GM12892 (cell line): ENCODE data around the gene NAE1.

Source experiments
- DNase-seq: peaks from one replicate; pipeline ENCODE4 v3.0.0; 2011; ENCODE audit not compliant: insufficient read length
- FAIRE-seq: peaks from 2 replicates; lab custom pipeline; 2011; peaks lifted over from hg19 to GRCh38; lab: Jason Lieb, UNC
- POLR2A ChIP-seq: IDR thresholded peaks from 2 replicates; pipeline ENCODE4 v1.6.1; 2011; ENCODE audit warnings: low read depth, low read length, control low read depth
- POLR2AphosphoS5 ChIP-seq: IDR thresholded peaks from 2 replicates; pipeline ENCODE4 v1.6.1; 2011; ENCODE audit warnings: low read depth, low read length, control low read depth
- TAF1 ChIP-seq: IDR thresholded peaks from 2 replicates; pipeline ENCODE4 v1.6.1; 2011; ENCODE audit warnings: low read depth, mild to moderate bottlenecking, control low read depth, low read length, borderline replicate concordance

NAE1 gene

GRCh38 chr16:66859397-66860068 lies 28.8 kb upstream of the NAE1 start:
- DNase-seq = no peak
- TF ChIP-seq POLR2AphosphoS5 = no peak
- TF ChIP-seq TAF1 = no peak
- no peak for TF ChIP-seq POLR2A
- FAIRE-seq = no peak

DNA sequence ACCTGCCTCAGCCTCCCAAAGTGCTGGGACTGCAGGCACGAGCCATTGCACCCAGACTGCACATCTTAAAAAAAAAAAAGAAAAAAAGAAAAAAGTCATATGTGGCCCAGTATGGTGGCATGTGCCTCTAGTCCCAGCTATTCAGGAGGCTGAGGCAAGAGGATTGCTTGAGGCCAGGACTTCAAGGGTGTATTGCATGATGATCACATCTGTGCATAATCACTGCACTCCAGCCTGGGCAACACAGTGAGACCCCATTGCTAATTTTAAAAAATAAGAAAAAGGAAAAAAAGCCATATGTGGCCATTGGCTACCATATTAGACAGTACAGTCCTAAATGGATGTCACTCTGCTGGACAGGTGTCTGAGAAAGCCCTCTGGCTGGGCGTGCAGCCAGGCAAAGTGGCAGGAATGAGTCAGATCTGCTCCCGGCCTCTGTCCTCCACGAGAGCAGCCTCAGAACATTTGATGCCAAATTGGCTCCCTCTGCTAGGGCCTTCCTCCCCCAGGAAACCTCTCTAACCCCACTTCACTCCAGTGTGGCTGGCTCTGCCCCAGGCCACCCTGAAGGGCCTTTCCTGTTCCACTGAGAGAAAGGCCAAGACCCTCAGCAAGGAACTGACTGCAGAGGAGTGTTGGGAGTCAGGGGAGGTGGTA lies 28.1 kb upstream of the NAE1 start:
- no peak for DNase-seq
- peak; percentile 38 for FAIRE-seq
- TF ChIP-seq POLR2A (no peak), POLR2AphosphoS5 (no peak), TAF1 (no peak)

DNA sequence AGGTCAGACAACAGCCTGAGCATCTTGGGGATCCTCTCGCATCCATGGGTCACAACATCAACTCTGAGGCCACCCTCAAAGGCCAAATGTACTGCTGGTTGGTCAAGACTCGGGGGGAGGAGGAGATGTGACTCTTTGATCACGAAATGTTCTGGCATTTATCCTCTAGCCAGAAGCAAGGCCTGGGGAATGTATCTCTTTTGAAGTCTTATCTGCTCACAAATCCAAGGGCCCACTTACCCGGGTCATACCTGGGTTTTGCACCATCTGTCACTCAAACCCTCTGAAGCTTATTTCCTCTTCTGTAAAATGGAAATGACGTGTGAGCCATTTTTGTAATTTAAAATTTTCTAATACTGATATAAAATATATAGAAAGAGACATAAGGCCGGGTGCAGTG lies 26.7 kb upstream of the NAE1 start:
- DNase-seq (no peak), FAIRE-seq (no peak)
- TF ChIP-seq POLR2A (no peak), POLR2AphosphoS5 (no peak), TAF1 (no peak)

DNA sequence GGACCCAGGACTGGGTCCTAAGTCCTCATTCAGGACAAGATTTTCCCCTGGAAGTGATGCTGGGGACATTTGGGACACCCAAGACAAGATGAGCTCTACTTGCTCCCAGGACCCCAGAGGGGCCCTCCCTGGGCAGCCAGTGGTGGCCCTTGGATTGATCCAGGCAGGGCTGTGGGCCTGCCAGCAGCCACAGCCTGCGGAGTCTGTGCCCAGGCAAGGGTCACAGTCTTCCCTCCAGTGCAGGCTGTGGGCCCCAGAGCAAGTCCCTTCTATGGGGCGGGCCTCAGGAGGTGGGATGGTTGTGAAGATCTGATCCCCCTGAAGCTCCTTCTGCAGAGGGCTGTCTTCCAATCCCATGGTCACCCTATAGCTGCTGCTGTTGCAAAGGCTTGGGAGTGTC lies 26.0 kb upstream of the NAE1 start:
- no peak for FAIRE-seq

DNA sequence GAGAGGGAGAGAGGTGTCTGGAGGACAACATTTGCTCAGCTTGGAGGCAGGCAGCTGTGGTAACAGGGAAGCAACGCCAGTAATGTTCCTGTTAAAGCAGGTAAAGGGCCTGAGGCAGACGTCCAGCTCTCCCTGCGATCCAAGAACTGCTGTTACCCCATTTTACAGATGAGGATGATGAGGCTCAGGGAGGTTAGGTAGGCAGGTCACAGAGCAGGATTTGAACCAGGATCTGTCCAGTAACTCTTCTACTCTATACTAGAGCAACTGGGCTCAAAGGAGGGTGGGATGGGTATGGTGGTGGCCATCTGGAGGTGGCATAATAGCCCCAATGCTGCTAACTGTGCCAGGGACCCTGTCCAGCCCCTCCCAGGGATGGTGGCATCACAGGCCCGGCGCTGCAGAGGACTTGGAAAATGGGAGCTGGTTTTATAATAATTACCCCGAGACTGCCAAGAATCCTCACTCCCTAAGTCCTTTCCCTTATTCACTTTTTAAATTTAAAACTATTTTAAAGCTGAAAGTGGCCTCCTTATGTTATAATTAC lies 25.5 kb upstream of the NAE1 start:
- no peak for DNase-seq
- TF ChIP-seq POLR2A (no peak), POLR2AphosphoS5 (no peak), TAF1 (no peak)
- no peak for FAIRE-seq

More for the DNA sequence above, 26.0 kb upstream of the NAE1 start:
- TF ChIP-seq POLR2A (no peak), POLR2AphosphoS5 (no peak), TAF1 (no peak)
- no peak for DNase-seq

- FAIRE-seq = no peak
- no peak for DNase-seq
- TF ChIP-seq POLR2A (no peak), POLR2AphosphoS5 (no peak), TAF1 (no peak)
Measured at GRCh38 chr16:66853261-66854139, 22.7 kb upstream of the NAE1 start.

GRCh38 chr16:66851166-66851964 lies 20.6 kb upstream of the NAE1 start:
- DNase-seq (no peak), FAIRE-seq (no peak)
- TF ChIP-seq TAF1 = no peak
- TF ChIP-seq POLR2A = no peak
- no peak for TF ChIP-seq POLR2AphosphoS5

GRCh38 chr16:66850115-66850815 lies 19.5 kb upstream of the NAE1 start:
- TF ChIP-seq POLR2AphosphoS5 = no peak
- no peak for TF ChIP-seq TAF1
- TF ChIP-seq POLR2A = no peak
- no peak for DNase-seq
- no peak for FAIRE-seq

- no peak for FAIRE-seq
- TF ChIP-seq POLR2A (no peak), TAF1 (no peak), POLR2AphosphoS5 (no peak)
- DNase-seq = no peak
Measured at GRCh38 chr16:66849549-66849948, 18.8 kb upstream of the NAE1 start.

DNA sequence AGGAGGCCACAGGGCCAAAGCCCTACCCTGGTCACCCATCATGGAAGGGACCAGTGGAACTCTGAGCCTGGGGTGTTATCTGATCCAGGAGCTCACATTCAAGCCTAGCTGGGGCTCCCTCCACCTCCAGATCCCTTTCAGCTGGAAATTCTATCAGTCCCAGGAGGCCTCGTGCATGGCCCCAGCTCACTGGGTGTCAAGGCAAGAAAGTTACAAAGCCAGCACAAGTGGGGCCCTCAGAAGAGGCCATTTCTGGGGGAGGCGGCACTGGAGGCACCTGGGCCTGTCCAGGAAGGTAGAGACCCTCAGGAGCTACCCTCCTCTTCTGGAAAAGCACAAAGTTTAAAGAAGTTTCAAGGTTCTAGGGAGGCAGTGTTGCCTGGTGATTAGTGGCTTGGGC lies 18.2 kb upstream of the NAE1 start:
- DNase-seq (no peak), FAIRE-seq (no peak)
- no peak for TF ChIP-seq POLR2AphosphoS5
- no peak for TF ChIP-seq TAF1
- no peak for TF ChIP-seq POLR2A
